ENCODE results near the gene ERG.
A peak's percentile ranks its signal among the peaks of the same experiment; 100 is the strongest.

Gene ERG

DNA sequence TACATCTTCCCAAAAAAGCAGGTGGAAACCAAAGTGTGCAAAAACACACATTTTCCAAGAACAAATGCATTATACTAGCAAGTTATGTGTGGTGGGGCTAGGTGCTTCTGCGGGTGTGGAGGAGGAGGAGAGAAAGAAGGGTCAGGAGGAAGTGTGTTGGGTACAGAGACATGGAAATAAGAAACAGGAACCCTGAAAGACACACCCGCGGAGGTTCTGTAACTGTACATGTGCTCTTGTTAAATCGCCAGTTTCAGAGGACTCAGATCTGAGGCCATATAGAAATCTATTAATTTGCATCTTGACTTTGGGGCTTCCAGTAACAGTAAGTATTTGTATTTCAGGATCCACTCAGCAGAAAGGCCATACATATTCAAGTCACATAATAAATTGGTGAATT, 30.9 kb downstream of the ERG start:
- TF ChIP-seq, protein P1, sequence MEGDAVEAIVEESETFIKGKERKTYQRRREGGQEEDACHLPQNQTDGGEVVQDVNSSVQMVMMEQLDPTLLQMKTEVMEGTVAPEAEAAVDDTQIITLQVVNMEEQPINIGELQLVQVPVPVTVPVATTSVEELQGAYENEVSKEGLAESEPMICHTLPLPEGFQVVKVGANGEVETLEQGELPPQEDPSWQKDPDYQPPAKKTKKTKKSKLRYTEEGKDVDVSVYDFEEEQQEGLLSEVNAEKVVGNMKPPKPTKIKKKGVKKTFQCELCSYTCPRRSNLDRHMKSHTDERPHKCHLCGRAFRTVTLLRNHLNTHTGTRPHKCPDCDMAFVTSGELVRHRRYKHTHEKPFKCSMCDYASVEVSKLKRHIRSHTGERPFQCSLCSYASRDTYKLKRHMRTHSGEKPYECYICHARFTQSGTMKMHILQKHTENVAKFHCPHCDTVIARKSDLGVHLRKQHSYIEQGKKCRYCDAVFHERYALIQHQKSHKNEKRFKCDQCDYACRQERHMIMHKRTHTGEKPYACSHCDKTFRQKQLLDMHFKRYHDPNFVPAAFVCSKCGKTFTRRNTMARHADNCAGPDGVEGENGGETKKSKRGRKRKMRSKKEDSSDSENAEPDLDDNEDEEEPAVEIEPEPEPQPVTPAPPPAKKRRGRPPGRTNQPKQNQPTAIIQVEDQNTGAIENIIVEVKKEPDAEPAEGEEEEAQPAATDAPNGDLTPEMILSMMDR (IDR thresholded peaks at IDR 0.05; ENCODE audit: low read depth, low read length, missing control alignments) = no peak
- no peak overlapping the region for H3K4me3 ChIP-seq (ENCODE audit: low read depth, low read length)
- in situ Hi-C loops (cut with HindIII; ENCODE audit: low sequenced_read_pairs) = no loop called here
- DNase-seq (ENCODE audit: low read depth) = no peak

DNA sequence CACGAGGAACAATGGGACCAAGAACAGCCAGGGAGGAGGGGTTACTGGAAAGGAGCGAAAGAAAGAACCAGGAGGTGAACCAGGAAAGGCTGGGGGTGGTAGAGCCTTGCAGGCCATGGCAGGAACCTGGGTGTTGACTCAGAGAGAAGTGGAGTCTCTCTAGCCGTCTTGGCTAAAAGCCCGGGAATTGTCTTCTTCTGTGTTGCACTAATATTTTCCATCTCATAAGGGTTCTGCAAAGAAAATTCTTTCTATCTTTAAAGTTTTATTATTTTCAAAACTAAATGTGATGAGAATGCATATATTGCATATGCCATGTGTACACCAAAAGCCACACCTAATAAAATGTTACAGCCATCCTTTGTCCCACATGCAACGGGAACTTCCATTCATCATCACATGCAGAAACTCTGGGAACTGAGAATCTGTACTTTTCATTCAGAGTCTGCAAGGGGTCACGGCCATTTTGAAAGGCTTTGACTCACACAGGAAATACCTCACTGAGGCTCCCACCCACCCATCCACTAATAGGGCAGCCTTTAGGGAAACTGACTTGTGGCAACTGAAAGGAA, 38.0 kb downstream of the ERG start:
- H3K4me3 ChIP-seq (ENCODE audit: low read depth, low read length) = no peak overlapping the region
- in situ Hi-C loops (cut with HindIII; ENCODE audit: low sequenced_read_pairs) = no loop called here
- TF ChIP-seq, protein P1 (IDR thresholded peaks at IDR 0.05; ENCODE audit: low read depth, low read length, missing control alignments) = no peak
- DNase-seq (ENCODE audit: low read depth) = peak; percentile 57

DNA sequence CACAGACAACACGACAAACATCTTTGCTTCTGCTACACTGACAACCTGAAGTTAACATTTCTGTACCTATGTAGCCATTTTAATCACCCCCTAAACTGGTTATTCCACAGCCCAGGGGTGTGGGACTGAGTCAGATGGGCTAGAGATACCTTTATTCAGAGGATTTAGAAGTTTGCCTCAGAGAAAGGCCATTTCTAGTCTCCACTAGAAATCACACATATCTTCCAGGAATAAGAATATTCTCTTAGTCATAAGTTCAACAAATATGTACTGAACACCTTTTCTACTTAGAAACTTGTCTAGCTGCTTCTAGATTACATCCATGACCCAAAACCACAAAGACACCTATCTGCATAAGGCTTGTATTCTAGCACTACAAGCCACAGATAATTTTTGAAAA, 38.8 kb downstream of the ERG start:
- TF ChIP-seq, protein P1 (IDR thresholded peaks at IDR 0.05; ENCODE audit: low read depth, low read length, missing control alignments) = no peak
- H3K4me3 ChIP-seq (ENCODE audit: low read depth, low read length) = no peak overlapping the region
- no peak for DNase-seq (ENCODE audit: low read depth)
- in situ Hi-C loops (cut with HindIII; ENCODE audit: low sequenced_read_pairs) = no loop called here

DNA sequence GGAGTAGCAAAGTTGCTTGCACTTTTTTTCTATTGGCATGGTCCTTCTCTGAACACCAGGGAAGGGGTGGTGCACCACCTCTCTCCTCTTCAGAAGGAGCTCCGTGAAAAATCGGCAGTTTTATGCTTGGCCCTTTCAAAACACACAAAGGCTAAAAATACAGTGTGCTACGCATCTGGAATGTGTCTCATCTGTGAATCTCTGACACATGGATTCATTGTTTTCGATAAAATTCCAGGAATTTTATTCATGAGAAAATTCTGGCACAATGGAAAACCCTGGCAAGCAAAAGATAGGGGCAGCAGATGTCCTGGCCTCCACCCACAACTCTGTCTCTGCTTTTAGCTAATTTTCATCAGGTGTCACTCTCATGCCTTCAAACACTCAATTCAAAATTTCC, 42.9 kb downstream of the ERG start:
- TF ChIP-seq, protein P1 (IDR thresholded peaks at IDR 0.05; ENCODE audit: low read depth, low read length, missing control alignments) = no peak
- no peak overlapping the region for H3K4me3 ChIP-seq (ENCODE audit: low read depth, low read length)
- DNase-seq (ENCODE audit: low read depth) = no peak
- in situ Hi-C loops (cut with HindIII; ENCODE audit: low sequenced_read_pairs) = no loop called here

DNA sequence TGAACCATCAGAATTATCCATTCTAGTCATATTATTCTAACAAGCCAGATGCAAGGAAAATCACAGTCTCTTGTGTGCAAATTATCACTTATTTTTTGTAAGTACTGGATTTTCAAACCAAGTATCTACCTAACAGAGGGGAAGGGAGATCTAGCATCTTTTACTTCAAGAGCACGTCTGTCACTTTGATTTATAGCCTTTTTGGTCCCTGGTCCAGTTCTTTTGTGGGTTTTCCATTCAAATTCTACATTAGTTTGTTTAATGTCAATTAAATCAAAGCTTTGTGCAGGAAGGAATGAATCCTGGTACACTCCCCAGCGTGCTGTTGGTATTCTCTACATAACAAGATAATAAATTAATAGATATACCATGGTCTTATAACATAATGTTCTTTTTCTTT, 43.6 kb downstream of the ERG start:
- TF ChIP-seq, protein P1 (IDR thresholded peaks at IDR 0.05; ENCODE audit: low read depth, low read length, missing control alignments) = no peak
- H3K4me3 ChIP-seq (ENCODE audit: low read depth, low read length) = no peak overlapping the region
- no peak for DNase-seq (ENCODE audit: low read depth)
- in situ Hi-C loops (cut with HindIII; ENCODE audit: low sequenced_read_pairs) = no loop called here

DNA sequence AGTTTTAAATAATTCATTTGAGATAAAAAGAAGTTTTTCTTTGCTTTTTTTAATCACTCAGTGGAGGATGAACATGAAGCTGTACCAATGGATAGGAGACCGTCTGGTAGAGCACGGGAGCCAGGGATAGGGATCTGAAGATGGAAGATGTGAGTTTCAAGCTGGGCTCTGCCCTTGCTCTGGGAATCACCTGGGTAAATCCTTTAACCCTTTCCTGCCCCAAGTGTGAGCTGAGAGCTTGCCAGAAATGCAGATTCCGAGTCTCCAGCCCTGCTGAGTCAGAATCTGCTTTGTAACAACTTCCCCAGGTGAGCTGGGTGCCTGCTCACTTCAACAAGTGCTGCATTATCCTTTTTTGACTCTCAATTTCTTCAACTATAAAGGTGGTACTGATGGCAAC, 44.1 kb downstream of the ERG start:
- TF ChIP-seq, protein P1 (IDR thresholded peaks at IDR 0.05; ENCODE audit: low read depth, low read length, missing control alignments) = no peak
- in situ Hi-C loops (cut with HindIII; ENCODE audit: low sequenced_read_pairs) = no loop called here
- no peak for DNase-seq (ENCODE audit: low read depth)
- H3K4me3 ChIP-seq (ENCODE audit: low read depth, low read length) = no peak overlapping the region

Measured in astrocyte of the cerebellum (primary cell).